Measurements from ENCODE around the gene CSHL1. TPM values are rescaled to one million over a fixed set of nuclear protein-coding genes. Genes with fewer than 3 reads are reported as not detected.

The CSHL1 gene
- total RNA-seq, 1 donor from 2014 or later = not detected

GRCh38 chr17:63955232-63955631 is 44.2 kb upstream of the CSHL1 start:
- Mint-ChIP-seq H3K27ac (no peak overlapping the region), H3K4me3 (no peak overlapping the region), H3K27me3 (peaks cover 15% of the 10 kb centered on the region), H3K36me3 (no peaks in the 10 kb centered on the region), H3K4me1 (ENCODE audit: unreplicated experiment) (no peaks in the 10 kb centered on the region), H3K9me3 (no peaks in the 10 kb centered on the region)
- DNase-seq (ENCODE audit: extremely low spot score, unreplicated experiment) = no peak
- TF ChIP-seq CTCF (conservative IDR thresholded peaks at IDR 0.05) = no peak

GRCh38 chr17:63954402-63955063 is 43.5 kb upstream of the CSHL1 start:
- Mint-ChIP-seq H3K36me3 (no peaks in the 10 kb centered on the region), H3K9me3 (no peaks in the 10 kb centered on the region), H3K27me3 (peaks cover 12% of the 10 kb centered on the region), H3K4me3 (no peak overlapping the region), H3K4me1 (ENCODE audit: unreplicated experiment) (no peaks in the 10 kb centered on the region), H3K27ac (no peak overlapping the region)
- TF ChIP-seq CTCF (conservative IDR thresholded peaks at IDR 0.05) = no peak
- no peak for DNase-seq (ENCODE audit: extremely low spot score, unreplicated experiment)

GRCh38 chr17:63950940-63951907 is 40.2 kb upstream of the CSHL1 start:
- peak; percentile 43 for TF ChIP-seq CTCF (conservative IDR thresholded peaks at IDR 0.05)
- Mint-ChIP-seq H3K27me3 (peaks cover 12% of the 10 kb centered on the region), H3K4me1 (ENCODE audit: unreplicated experiment) (no peaks in the 10 kb centered on the region), H3K27ac (no peak overlapping the region), H3K9me3 (no peaks in the 10 kb centered on the region), H3K4me3 (no peak overlapping the region), H3K36me3 (no peaks in the 10 kb centered on the region)
- no peak for DNase-seq (ENCODE audit: extremely low spot score, unreplicated experiment)

- no peak for DNase-seq (ENCODE audit: extremely low spot score, unreplicated experiment)
- H3K27ac Mint-ChIP-seq = no peak overlapping the region
- H3K27me3 Mint-ChIP-seq = peaks cover 12% of the 10 kb centered on the region
- no peak for TF ChIP-seq CTCF (conservative IDR thresholded peaks at IDR 0.05)
- H3K9me3 Mint-ChIP-seq = no peaks in the 10 kb centered on the region
- no peaks in the 10 kb centered on the region for H3K36me3 Mint-ChIP-seq
- H3K4me3 Mint-ChIP-seq = no peak overlapping the region
- no peaks in the 10 kb centered on the region for H3K4me1 Mint-ChIP-seq (ENCODE audit: unreplicated experiment)
Observed at GRCh38 chr17:63949576-63950250, 38.7 kb upstream of the CSHL1 start.

GRCh38 chr17:63948521-63948920 is 37.5 kb upstream of the CSHL1 start:
- no peaks in the 10 kb centered on the region for H3K4me1 Mint-ChIP-seq (ENCODE audit: unreplicated experiment)
- H3K27me3 Mint-ChIP-seq = peaks cover 7% of the 10 kb centered on the region
- DNase-seq (ENCODE audit: extremely low spot score, unreplicated experiment) = no peak
- no peaks in the 10 kb centered on the region for H3K36me3 Mint-ChIP-seq
- no peak for TF ChIP-seq CTCF (conservative IDR thresholded peaks at IDR 0.05)
- no peak overlapping the region for H3K27ac Mint-ChIP-seq
- H3K9me3 Mint-ChIP-seq = no peaks in the 10 kb centered on the region
- H3K4me3 Mint-ChIP-seq = no peak overlapping the region

Measured in type B pancreatic cell (in vitro differentiated cells).